Activated naive CD4-positive, alpha-beta T cell treated with Interleukin-2 at 50 U/mL for 16 hours (primary cell): ENCODE data around the gene PHLDB3.
"Not testable (repeated sequence)": the region's sequence is repeated elsewhere in the genome, so short reads cannot be mapped to it uniquely, and the experiment has no call there.

ENCODE experiments used
- DNase-seq: peaks from one replicate; pipeline ENCODE4 v3.0.0-alpha.2; 2020

The PHLDB3 gene

DNA sequence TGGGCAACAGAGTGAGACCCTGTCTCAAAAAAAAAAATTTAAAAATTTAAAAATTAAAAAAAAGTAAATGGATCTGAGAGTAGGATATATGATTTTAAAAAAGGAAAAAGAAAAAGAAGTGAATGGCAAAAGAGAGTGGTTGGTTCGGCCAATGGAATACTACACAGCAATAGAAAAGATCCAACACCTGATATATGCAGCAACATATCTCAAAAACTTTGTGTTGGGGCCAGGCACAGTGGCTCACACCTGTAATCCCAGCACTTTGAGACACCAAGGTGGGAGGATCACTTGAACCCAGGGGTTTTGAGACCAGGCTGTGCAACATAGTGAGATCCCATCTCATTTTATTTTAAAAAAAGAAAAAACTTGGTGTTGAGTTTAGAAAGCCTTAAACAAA, 37.8 kb downstream of the PHLDB3 start:
- no peak for DNase-seq

DNA sequence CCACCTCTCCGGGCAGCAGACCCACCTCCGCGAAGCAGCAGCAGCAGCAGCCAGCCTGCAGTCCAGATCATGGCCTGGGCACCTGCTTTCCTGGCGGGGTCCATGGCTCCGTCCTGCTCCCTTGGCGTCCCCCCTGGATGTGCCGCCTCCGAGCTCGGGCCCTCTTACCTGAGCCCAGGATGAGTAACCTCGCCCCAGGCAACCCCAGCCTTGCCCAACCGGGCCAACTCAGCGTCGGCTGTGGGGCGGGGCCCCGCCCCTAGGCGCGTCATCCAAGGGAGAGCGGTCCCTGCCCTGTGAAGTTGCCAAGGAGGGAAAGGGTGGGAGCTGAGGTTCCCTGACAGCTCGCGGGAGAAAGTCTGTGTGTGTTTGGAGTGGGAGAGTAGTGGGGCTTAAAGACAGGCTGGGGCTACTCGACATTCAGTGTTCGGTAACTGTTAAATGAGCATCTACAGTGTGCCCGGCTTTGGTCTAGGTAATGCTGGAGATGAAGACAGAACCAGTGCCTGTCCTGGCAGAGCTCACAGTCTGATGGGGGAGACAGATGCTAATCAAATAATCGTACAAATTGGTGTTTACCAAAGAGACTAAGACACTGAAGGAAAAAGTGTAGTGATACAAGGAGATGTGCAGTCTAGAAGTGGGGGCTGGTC, 39.0 kb downstream of the PHLDB3 start, which contains the start of gene LYPD3:
Gene LYPD3, minus strand, starts transcription at position 141 of the 653 bp plus-strand sequence. Its CDS starts 37 bp downstream, at position 104.
- DNase-seq: no peak

DNA sequence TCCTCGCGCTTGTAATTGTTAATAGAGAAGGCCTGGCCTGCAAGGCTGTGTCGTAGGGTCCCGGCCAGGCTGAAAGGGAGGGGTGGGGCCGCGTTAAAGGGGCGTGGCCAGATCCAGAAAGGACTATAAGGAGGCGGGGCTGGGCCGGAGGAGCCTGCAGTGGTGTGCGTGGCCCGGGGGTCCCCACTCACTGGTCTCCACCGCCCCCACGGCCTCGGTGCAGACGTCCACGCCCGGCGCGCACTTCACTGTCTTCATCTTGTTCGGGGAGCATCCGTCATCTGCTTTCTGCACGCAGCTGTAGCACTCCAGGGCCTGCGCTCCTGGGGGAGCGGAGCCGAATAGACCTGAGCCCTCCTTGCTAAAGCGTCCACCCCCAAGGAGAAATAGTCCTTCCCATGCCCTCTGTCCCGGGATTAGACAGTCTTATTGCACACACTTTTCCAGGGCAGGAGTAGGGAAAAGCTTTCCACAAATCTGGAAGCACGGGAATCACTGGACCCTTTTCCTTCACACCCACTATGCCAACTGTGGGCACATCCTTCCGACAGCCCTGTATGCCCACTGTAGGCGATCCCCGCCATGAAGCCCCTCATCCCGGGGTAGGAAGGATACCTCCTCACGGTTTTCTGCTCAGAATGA, 40.3 kb downstream of the PHLDB3 start:
- peak; percentile 75 for DNase-seq

DNA sequence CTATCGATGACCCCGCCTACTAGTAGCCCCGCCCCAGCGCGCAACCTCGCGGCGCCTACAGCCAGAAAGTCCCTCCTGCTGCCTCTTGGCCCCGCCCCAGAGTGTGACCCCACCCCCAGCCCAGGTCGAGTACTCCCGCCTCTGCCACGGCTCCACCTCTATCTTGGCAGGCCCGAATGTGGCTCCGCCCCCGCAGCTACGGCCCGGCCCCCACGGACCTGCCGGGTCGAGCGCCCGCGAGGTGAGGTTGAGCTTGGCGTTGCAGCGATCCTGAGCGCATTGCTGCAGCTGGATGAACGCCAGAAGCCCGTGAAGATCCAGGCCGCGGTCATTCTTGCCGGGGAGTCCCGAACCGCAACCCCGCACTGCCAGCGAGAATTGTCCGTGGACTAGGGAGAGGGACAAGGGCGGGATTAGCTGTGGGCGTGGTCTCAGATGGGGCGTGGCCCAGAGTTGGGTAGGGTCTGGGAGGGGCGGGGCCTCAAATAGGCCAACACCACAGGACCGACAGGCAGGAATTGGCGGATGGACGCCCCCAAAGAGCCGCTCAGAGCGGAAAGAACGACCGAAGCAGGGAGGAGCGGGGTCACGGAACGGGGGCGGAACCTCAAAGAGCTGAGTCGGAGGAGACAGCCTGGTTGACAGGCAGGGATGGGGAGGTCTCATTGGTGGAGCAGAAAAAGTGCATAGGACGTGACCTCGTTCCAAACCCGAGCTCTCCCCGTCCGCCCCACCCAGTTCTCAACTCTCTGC, 41.0 kb downstream of the PHLDB3 start:
- DNase-seq: peak; percentile 98

DNA sequence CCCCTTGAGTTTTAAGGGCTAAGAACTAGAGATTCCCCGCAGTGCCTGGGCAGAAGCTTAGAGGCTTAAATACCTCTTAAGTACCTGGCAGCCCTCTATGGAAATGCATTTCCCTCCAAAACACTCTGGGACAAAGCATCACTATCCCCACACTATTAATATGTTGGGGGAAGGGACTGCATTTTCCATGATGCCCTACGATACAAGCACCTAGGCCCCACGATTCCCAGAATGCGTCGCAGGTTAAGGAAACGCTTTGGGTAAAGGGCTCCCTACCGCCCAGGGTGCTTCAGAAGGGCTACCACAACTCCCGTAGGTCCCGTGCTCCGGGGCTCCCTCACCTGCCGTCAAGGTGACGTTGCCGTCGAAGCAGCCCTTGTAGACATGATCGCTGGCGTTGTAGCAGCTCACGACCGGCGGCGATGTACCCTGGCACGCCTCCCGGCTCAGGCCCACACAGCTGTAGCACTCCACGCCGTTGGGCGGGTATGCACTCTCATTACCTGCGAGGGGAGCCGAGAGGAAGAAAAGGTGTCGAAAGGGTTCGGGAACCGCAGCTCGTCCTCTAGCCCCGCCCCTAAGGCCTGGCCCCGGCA, 41.7 kb downstream of the PHLDB3 start:
- no peak for DNase-seq

DNA sequence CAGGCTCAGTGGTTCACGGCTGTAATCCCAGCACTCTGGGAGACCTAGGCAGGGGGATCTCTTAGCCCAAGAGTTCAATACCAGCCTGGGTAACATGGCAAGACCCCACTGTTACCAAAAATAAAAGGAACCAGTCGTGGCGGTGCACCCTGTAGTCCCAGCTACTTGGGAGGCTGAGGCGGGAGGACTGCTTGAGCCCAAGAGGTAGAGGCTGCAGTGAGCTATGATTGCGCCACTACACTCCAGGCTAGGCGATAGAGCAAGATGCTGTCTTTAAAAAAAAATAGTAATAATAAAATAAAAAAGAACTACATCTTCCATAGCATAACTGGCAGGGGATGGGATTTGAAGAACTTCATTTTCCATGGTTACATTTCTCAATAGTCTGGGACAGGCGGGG, 42.2 kb downstream of the PHLDB3 start:
- no peak for DNase-seq

DNA sequence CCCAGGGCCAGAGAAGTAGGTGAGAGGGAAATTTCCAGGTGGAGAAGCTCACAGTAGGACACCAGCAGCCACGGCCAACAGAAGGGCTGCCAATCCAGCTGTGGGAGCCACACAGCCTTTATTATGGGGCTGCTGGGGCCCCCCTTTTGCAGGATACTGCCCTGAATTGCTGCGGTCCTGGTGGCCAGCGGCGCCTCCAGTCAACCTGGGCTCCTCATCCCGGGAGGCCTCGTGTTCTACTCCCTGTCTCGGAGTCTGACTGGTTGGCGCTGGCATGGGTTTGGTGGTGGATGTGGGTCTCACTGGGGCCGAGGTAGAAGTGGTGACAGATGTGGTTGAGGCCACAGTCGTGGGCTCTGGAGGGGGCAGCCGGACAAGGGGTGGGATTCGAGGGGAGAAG, 43.2 kb downstream of the PHLDB3 start:
- DNase-seq: no peak

DNA sequence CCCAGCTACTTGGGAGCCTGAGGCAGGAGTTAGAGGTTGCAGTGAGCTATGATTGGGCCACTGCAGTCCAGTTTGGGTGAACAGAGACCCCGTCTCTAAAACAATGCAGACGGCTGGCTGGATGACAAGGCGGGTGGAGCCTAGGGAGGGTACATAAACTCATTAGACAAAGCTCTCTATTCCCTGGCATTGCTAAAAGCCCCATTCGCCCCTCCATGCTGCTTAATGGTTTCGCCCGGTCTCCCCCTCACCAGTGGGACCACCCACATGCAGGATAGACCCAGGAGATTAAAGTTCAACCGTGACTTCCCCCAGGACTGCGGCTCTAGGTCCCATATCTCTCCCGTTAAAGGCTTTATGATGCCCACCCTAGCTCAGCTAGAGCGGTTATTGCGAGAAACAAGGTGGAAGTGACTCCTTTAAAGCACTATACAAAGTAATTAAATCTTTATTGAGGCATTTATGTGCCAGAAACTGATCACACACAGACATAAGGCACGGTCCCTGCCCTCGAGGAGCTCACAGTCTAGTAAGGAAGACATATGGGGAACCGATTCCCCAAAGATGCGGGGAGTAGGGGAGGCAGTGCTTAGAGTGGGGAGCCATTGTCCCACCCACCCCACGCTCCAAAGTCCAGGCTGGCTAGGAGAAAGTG, 44.1 kb downstream of the PHLDB3 start:
- no peak for DNase-seq

DNA sequence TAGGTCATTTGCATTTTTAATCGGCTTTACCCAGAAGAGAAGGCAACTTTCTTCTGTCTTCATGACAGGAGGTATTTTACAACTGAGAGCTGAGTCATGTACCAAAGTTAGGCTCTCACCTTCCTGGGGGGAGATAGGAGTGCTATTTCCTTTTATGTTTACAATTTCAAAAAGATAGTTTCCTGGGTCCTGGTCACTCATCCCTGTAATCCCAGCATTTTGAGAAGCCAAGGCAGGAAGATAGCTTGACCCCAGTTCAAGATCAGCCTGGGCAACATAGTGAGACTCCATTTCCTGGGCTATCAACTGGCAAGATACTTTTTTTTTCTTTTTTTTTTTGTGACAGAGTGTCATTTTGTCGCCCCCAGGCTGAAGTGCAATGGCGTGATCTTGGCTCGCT, 46.7 kb downstream of the PHLDB3 start:
- no peak for DNase-seq

DNA sequence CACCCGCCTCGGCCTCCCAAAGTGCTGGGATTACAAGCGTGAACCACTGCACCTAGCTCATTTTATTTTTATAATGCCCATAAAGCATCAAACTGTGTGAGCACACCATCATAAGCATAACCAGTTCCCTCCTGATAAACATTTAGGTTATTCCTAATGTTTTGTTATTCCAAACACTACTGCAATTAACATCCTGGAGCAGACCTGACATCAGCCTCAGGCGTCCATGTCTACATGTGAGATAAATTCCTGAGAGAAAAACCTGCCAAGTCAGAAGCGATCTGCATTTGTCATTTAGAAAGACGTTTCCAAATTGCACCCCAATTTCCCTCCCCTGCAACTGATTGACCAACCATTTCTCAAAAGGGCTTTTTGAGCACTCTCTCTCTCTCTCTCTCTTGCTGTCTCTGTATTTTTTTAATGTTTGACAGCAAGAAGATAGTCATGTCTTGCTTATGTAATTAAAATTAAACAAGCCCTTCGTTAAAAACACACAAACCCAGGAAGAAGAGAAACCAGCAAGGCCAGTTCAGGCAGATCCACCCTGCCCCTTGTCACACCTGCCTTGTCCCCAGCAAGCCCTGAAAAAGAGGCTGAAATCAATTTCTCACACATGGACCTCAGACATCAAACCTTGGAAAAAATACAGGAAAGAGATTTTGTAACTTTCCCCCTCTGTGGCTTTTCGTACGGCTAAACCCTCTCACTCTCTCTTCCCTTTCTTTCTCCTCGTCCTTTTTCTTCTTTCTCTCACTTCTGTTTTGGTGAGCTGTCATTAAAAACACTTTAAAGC, 49.0 kb downstream of the PHLDB3 start:
- DNase-seq: no peak

DNA sequence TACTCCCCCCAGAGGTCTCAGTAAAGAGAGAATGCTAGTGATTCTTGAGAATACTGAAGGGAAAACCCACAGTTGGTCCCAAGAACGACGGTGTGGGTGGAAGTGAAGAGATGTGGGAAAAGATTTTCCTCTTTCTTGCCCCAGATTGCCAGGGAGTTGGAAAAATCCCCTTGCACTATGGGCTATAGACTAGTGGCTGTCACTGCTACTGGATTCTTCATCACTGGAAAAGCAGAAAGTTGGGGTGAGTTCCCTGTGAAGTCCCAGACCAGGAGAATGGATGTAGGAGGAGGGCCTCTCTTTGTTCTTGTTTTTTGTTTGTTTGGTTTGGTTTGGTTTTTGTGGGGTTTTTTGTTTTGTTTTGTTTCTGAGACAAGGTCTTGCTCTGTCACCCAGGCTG, 50.5 kb downstream of the PHLDB3 start:
- no peak for DNase-seq

DNA sequence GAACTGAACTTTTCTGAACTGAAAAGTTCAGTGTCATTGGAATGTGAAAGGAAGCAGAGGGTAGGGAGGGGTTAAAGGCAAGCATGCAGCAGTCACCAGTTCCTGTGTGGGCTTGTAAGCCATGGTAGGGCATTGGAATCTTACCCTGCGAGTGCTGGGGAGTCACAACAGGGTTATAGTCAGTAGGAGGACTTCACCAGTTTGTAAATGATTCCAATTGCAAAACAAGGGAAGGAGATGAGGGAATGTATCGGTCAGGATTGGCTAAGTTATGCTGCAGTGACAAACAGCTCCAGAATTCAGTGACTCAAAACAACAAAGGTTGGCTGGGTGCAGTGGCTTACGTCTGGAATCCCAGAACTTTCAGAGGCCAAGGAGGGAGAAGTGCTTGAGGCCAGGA, 52.0 kb downstream of the PHLDB3 start:
- DNase-seq: no peak

DNA sequence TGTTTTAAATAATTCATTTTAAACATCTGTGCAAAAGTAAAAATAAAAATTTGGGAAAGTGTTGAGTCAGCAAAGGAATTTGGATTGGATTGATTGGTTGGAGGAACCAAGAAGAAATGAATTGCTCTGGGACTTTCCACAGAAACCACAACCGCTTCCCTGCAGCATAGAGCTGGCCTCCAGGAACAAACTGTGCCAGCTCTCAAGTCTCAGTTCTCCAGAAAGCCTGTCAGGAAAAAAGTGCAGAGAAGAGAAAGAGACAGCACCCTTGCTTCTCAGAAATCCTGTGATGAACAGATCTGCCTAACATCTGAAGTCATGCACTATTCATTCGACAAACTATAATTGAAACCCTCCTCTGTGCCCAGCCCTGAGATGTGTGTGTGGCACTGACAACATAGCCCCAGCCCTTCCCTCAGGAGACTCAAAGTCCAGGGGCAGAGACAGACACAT, 54.0 kb downstream of the PHLDB3 start:
- no peak for DNase-seq

DNA sequence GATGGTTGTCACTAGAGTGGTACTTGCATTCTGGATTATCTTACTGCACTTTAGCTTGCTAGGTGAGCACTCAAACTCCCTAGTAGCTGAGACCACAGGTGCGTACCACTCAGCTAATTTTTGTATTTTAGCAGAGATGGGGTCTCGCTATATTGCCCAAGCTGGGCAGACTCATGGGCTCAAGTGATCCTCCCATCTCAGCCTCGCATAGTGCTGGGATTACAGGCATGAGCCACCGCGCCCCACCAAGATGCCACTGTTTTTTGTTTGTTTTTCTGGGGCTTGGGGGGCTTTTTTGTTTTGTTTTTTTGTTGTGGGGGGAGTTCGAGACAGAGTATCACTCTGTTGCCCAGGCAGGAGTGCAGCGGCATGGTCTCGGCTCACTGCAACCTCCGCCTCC, 56.9 kb downstream of the PHLDB3 start:
- DNase-seq: no peak

DNA sequence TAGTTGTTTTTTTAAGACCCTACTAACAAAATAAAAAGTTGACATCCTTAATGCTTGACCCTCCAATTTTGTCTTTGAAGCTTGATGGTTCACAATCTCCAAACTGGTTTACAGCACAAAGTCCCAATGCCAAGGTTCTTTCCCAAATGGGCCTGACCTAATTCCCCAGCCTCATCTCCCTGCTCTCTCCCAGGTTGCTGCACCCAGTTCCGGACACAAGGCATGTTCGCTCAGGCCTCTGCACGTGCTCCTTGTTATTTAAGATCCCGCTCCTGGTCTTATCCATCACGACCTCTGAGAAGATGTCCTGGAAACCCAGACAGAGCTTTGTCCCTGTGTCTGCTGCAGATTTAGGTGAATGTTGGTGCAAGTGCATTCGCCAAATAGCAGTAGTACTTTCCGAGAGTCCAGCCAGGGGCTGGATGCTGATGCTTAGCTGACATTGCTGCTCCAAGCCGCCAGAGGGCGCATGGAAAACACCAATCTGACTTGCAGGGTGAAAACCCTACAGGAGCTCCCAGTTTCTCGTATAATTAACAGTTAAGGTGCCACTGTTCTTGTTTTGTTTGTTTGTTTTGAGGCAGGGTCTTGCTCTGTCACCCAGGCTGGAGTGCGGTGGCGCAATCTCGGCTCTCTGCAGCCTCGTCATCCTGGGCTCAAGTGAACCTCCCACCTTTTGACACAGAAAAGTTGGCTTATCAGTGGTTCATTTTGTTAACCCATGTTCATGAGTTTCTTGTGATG, 57.6 kb downstream of the PHLDB3 start:
- peak; percentile 80 for DNase-seq

DNA sequence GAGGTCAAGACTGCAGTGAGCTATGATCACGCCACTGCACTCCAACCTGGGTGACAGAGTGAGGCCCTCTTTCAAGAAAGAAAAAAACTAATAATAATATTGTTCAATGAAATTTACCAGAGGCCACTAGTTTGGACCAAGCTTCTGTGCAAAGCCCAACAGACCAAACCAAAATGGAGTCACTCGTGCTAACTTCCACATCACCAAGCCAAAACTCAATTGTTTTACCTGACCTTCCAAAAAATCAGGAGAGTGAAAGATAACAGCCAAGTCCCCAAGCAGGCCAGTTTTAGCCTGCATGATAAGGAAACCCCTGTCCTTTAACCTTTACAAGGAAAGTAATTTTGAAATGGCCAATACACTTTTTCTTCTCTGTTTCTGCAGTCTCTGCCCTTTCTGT, 59.1 kb downstream of the PHLDB3 start:
- no peak for DNase-seq

DNA sequence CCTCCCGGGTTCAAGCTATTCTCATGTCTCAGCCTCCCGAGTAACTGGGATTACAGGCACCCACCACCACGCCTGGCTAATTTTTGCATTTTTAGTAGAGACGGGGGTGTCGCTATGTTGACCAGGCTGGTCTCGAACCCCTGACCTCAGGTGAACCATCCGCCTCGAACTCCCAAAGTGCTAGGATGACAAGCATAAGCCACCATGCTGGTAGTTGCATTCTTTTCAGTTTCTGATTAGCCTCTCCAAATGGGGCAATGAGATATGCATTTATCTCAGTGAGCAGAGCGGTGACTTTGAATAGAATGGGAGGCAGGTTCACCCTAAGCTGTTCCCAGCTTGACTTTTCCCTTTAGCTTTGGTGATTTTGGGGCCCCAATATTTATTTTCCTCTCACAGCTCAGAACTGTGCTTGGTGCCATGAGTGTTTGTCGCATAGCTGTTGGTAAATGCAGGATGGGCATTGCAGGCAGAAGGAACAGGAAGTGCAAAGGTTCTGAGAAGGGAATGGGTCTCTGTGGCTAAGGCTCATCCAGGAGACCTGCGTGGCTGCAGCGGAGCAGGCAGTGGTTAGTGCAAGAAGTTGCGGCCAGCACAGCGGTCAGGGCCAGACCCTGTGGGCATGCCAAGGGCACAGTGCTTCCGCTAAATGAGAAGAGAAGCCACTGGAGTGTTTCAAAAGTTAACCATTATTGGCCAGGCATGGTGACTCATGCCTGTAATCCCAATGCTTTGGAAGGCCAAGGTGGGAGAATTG, 59.8 kb downstream of the PHLDB3 start:
- no peak for DNase-seq

DNA sequence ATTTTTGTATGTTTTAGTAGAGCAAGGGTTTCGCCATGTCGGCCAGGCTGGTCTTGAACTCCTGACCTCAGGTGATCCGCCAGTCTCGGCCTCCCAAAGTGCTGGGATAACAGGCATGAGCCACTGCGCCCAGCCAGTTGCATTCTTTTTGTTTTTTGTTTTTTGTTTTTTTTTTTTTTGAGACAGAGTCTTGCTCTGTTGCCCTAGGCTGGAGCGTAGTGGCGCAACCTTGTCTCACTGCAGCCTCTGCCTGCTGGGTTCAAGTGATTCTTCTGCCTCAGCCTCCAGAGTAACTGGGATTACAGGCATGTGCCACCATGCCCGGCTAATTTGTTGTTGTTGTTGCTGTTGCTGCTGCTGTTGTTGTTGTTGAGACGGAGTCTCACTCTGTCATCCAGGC, 60.5 kb downstream of the PHLDB3 start:
- DNase-seq: not testable (repeated sequence)

DNA sequence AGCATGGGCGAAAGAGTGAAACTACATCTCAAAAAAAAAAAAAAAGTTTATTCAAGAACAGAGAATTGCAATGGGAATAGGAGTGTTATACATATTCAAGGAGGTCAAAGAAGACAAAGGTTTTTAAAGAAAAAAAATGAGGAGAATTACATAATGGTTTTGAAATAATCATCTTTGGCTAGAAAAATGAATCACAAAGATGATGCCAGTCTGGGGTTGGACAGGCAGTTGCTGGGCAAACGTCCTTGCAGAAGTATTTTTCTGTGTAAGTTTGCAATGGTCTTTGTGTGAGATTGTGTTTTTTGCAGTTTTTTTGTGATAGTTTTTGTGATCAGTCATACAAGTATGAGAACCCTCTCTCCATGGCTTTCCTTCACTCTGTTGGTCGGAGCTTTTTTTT, 62.8 kb downstream of the PHLDB3 start:
- DNase-seq: no peak

DNA sequence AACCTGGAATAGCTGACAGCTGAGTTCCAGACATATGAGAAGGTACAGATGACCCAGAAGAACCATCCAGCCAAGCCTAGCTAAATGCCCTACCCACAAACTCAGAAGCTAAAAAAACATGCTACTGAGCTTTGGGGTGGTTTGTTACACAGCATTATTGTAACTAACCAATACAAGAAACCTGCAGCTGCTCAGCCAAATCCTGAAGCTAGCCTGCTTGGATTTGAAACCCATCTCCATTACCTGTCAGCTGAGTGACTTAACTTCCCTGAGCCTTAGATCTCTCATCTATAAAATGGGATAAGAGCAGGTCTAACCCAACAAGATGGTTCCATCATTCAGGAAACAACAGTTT, 64.9 kb downstream of the PHLDB3 start:
- no peak for DNase-seq
